Muscle of back (tissue), 11 donors: ENCODE results near the gene TSGA10IP. TPM values are rescaled to one million over a fixed set of nuclear protein-coding genes. Genes with fewer than 3 reads are reported as not detected.

ENCODE experiments used
- DNase-seq, 3 donors: peaks; one replicate each; pipeline versions ENCODE4 v3.0.0 to v3.0.0-alpha.2; 2013
- polyA plus RNA-seq, 10 donors: library from polyadenylated mRNA; unstranded; fragments of 120-200 nt; gene quantifications; one replicate each; pipeline ENCODE4 v1.2.1, GENCODE V29; 2013; ENCODE audit not compliant: insufficient read length in 10 of 10

The TSGA10IP gene
- polyA plus RNA-seq, 10 donors: 0.25 to 0.40 TPM; not detected in 8

- DNase-seq: no peak
Observed at GRCh38 chr11:65973439-65974110, 28.3 kb downstream of the TSGA10IP start.

- DNase-seq: no peak
Observed at GRCh38 chr11:65975771-65976170, 30.5 kb downstream of the TSGA10IP start.

GRCh38 chr11:65976216-65977176 lies 31.2 kb downstream of the TSGA10IP start:
- no peak for DNase-seq

- DNase-seq: no peak
Observed at GRCh38 chr11:65977621-65978390, 32.5 kb downstream of the TSGA10IP start.

GRCh38 chr11:65978391-65979238 lies 33.3 kb downstream of the TSGA10IP start:
- no peak for DNase-seq

GRCh38 chr11:65979261-65979759 lies 34.0 kb downstream of the TSGA10IP start:
- no peak for DNase-seq

- no peak for DNase-seq
Observed at GRCh38 chr11:65981101-65981740, 35.9 kb downstream of the TSGA10IP start.

- DNase-seq: no peak
Observed at GRCh38 chr11:65981972-65982823, 36.9 kb downstream of the TSGA10IP start.

- no peak for DNase-seq
Observed at GRCh38 chr11:65982824-65983588, 37.7 kb downstream of the TSGA10IP start.

GRCh38 chr11:65983589-65983987 lies 38.3 kb downstream of the TSGA10IP start:
- no peak for DNase-seq

GRCh38 chr11:65987336-65987735 lies 42.1 kb downstream of the TSGA10IP start:
- DNase-seq: no peak

- DNase-seq: peak; percentile 94 to 96 (median 95)
Observed at GRCh38 chr11:65988791-65989592, 43.7 kb downstream of the TSGA10IP start.

GRCh38 chr11:65992056-65992455 lies 46.8 kb downstream of the TSGA10IP start:
- DNase-seq: no peak

- no peak for DNase-seq
Observed at GRCh38 chr11:65997286-65997685, 52.0 kb downstream of the TSGA10IP start.

- peak; percentile 98 to 99 (median 99) for DNase-seq
Observed at GRCh38 chr11:66001942-66002647, 56.8 kb downstream of the TSGA10IP start, which contains the start of the genes BANF1 and EIF1AD. Gene BANF1, plus strand, starts transcription at chr11:66002503. Its CDS starts 748 bp downstream, at chr11:66003251. Gene EIF1AD, minus strand, starts transcription at chr11:66002157. Its CDS starts 1,768 bp downstream, at chr11:66000389.

- no peak for DNase-seq
Observed at GRCh38 chr11:66002648-66003225, 57.5 kb downstream of the TSGA10IP start.
